ENCODE data around the gene FATE1. TPM values are rescaled to one million over a fixed set of nuclear protein-coding genes. Genes with fewer than 3 reads are reported as not detected.

FATE1 gene
- total and polyA plus RNA-seq, 4 donors = not detected

DNA sequence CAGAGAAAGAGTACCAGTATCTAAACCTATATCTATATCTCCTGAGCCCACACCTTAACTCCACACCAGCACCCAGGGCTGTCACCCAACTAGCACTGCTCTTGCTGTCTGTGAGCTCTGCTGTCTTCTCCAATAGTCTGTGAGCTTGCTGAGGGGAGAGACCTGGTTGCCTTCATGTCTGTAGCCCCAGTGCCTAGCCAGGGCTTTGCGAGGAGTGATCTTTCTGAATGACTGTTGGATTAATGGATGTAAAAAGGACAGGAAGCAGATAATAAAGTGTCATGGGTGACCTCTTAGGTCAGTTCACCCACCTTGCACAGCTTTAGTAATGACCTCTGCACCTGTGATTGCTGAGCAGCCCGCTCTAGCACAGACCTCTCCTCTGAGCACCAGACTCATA lies 49.2 kb downstream of the FATE1 start:
- Histone ChIP-seq H3K27me3 (ENCODE audit: control insufficient read depth in 4 of 4, insufficient read depth in 4 of 4, low read length in 3 of 4) (no peaks in the 10 kb centered on the region), H3K27ac (ENCODE audit: low read depth in 1 of 2, low read length in 2 of 2) (no peak overlapping the region), H3K9me3 (ENCODE audit: control insufficient read depth in 4 of 4, low read length in 3 of 4) (no peaks in the 10 kb centered on the region), H3K36me3 (ENCODE audit: control insufficient read depth in 4 of 4, insufficient read depth in 3 of 4, low read depth in 1 of 4, low read length in 3 of 4) (no peaks in the 10 kb centered on the region), H3K4me1 (ENCODE audit: control insufficient read depth in 4 of 4, insufficient read depth in 4 of 4, low read length in 3 of 4) (no peaks in the 10 kb centered on the region), H3K4me3 (ENCODE audit: low read depth in 1 of 3, low read length in 3 of 3) (no peak overlapping the region), H3K9ac (ENCODE audit: low read depth in 1 of 2, low read length in 2 of 2) (no peak overlapping the region)
- DNase-seq (ENCODE audit: low spot score) = no peak
- TF ChIP-seq EGR1 (IDR thresholded peaks at IDR 0.05; ENCODE audit: low read depth in 2 of 2) (no peak), JUND (IDR thresholded peaks at IDR 0.05) (no peak), GABPA (IDR thresholded peaks at IDR 0.05 in 1 of 2, conservative IDR thresholded peaks at IDR 0.05 in 1 of 2) (no peak), RXRA (IDR thresholded peaks at IDR 0.05) (no peak), YY1 (IDR thresholded peaks at IDR 0.05) (no peak), ATF3 (IDR thresholded peaks at IDR 0.05) (no peak), HNF4A (conservative IDR thresholded peaks at IDR 0.05) (no peak), FOXA2 (IDR thresholded peaks at IDR 0.05) (no peak), TAF1 (conservative IDR thresholded peaks at IDR 0.05) (no peak), SP1 (IDR thresholded peaks at IDR 0.05) (no peak), HNF4G (IDR thresholded peaks at IDR 0.05) (no peak), RAD21 (IDR thresholded peaks at IDR 0.05) (no peak), NR2F2 (IDR thresholded peaks at IDR 0.05) (no peak), FOXA1 (IDR thresholded peaks at IDR 0.05) (no peak)
- TF ChIP-seq, protein P1, sequence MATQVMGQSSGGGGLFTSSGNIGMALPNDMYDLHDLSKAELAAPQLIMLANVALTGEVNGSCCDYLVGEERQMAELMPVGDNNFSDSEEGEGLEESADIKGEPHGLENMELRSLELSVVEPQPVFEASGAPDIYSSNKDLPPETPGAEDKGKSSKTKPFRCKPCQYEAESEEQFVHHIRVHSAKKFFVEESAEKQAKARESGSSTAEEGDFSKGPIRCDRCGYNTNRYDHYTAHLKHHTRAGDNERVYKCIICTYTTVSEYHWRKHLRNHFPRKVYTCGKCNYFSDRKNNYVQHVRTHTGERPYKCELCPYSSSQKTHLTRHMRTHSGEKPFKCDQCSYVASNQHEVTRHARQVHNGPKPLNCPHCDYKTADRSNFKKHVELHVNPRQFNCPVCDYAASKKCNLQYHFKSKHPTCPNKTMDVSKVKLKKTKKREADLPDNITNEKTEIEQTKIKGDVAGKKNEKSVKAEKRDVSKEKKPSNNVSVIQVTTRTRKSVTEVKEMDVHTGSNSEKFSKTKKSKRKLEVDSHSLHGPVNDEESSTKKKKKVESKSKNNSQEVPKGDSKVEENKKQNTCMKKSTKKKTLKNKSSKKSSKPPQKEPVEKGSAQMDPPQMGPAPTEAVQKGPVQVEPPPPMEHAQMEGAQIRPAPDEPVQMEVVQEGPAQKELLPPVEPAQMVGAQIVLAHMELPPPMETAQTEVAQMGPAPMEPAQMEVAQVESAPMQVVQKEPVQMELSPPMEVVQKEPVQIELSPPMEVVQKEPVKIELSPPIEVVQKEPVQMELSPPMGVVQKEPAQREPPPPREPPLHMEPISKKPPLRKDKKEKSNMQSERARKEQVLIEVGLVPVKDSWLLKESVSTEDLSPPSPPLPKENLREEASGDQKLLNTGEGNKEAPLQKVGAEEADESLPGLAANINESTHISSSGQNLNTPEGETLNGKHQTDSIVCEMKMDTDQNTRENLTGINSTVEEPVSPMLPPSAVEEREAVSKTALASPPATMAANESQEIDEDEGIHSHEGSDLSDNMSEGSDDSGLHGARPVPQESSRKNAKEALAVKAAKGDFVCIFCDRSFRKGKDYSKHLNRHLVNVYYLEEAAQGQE (IDR thresholded peaks at IDR 0.05) = no peak
- TF ChIP-seq, protein P2, sequence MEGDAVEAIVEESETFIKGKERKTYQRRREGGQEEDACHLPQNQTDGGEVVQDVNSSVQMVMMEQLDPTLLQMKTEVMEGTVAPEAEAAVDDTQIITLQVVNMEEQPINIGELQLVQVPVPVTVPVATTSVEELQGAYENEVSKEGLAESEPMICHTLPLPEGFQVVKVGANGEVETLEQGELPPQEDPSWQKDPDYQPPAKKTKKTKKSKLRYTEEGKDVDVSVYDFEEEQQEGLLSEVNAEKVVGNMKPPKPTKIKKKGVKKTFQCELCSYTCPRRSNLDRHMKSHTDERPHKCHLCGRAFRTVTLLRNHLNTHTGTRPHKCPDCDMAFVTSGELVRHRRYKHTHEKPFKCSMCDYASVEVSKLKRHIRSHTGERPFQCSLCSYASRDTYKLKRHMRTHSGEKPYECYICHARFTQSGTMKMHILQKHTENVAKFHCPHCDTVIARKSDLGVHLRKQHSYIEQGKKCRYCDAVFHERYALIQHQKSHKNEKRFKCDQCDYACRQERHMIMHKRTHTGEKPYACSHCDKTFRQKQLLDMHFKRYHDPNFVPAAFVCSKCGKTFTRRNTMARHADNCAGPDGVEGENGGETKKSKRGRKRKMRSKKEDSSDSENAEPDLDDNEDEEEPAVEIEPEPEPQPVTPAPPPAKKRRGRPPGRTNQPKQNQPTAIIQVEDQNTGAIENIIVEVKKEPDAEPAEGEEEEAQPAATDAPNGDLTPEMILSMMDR (IDR thresholded peaks at IDR 0.05; ENCODE audit: low read depth, low read length, missing input control) = no peak
- TF ChIP-seq, protein P3, sequence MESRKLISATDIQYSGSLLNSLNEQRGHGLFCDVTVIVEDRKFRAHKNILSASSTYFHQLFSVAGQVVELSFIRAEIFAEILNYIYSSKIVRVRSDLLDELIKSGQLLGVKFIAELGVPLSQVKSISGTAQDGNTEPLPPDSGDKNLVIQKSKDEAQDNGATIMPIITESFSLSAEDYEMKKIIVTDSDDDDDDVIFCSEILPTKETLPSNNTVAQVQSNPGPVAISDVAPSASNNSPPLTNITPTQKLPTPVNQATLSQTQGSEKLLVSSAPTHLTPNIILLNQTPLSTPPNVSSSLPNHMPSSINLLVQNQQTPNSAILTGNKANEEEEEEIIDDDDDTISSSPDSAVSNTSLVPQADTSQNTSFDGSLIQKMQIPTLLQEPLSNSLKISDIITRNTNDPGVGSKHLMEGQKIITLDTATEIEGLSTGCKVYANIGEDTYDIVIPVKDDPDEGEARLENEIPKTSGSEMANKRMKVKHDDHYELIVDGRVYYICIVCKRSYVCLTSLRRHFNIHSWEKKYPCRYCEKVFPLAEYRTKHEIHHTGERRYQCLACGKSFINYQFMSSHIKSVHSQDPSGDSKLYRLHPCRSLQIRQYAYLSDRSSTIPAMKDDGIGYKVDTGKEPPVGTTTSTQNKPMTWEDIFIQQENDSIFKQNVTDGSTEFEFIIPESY (IDR thresholded peaks at IDR 0.05) = no peak
- TF ChIP-seq, protein P4, sequence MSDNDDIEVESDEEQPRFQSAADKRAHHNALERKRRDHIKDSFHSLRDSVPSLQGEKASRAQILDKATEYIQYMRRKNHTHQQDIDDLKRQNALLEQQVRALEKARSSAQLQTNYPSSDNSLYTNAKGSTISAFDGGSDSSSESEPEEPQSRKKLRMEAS (IDR thresholded peaks at IDR 0.05) = no peak
- 73% methylated on average over 2 of the region's 2 CpGs for WGBS

Measured in liver (tissue), 9 donors.